ENCODE data around the gene ALPG.
"Not testable (repeated sequence)": the region's sequence is repeated elsewhere in the genome, so short reads cannot be mapped to it uniquely, and the experiment has no call there.

ALPG gene

DNA sequence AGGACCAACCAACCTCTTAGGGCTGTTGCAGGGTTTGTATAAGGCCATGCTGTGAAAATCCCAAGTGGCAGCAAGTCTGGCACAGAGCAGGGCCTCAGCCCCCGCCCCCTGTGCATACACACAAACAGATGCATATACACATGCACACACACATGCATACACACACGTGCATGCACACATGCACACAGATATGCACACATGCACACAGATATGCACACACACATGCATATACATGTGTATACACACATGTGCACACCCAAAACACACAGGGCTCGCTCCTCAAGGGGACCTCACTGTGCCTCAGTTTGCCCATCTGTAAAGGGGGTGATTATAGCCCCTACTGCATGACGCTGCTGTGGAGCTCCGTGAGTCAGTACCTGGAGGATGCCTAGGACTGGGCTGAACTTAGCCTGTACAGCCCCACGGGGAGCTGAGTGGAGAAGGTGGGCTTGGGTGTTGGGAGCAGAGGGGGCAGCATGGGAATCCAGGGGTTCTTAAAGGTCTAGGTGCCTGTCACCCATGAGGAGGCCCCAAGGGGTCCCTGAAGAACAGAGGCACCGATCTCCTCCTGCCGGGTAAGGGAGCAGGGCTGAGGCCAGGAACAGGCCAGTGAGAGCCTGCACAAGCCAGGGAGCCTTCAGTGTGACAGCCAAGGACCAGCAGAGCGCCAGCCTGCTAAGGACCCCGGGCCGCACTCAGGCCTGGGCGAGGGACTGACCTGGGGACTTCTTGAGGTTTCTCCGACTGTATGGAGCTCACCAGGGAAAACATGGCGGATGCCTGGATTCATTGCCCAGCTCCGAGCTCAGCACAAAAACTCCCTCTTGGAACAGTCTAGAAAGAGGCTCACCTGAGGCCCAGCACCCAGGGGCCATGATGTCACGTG lies 25.3 kb downstream of the ALPG start:
- H3K4me3 ChIP-seq (ENCODE audit: low read depth in 1 of 5, low read length in 5 of 5): no peak overlapping the region
- H3K4me1 ChIP-seq (ENCODE audit: control insufficient read depth in 5 of 5, insufficient read depth in 5 of 5, low read length in 5 of 5): no peaks in the 10 kb centered on the region
- H3K36me3 ChIP-seq (ENCODE audit: control insufficient read depth in 5 of 5, insufficient read depth in 5 of 5, low read length in 5 of 5): no peaks in the 10 kb centered on the region
- H3K9ac ChIP-seq (ENCODE audit: low read length in 5 of 5): no peak overlapping the region
- no peaks in the 10 kb centered on the region for H3K9me3 ChIP-seq (ENCODE audit: control insufficient read depth in 5 of 5, low read length in 5 of 5)
- H3K27ac ChIP-seq (ENCODE audit: low read depth, low read length): no peak overlapping the region
- H3K27me3 ChIP-seq (ENCODE audit: control insufficient read depth in 5 of 5, insufficient read depth in 4 of 5, low read length in 5 of 5): peaks cover 0 to 12% (median 5%) of the 10 kb centered on the region in 5 donors

DNA sequence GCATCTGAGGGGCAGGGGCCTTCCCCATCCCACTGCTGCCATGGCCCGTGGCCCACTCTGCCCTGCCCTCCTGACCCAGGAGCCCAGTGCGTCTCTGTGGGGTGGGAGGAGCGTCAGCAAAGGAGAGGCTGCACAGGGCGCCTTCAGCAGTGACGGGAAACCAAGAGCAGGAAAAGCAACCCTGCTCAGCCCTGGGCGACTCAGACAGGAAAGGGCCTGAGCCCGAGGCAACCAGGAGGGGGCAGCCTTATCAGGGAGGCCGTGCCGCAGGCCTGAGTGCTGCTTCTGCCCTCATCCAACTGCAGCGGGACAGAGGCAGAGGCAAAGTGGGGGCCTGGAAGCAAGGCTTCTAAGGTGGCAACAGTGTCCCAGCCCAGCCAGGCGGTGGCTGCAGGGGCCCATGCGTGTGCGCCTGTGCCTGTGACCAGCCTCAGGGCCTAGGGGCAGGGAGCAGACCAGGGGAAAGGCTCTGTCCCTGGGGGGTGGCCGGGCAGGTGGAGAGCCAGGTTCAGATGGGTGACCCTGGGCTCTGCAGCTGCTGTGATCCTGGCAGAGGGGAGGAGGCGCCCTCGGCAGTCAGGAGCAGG lies 26.0 kb downstream of the ALPG start:
- H3K4me1 ChIP-seq (ENCODE audit: control insufficient read depth in 5 of 5, insufficient read depth in 5 of 5, low read length in 5 of 5): no peaks in the 10 kb centered on the region
- H3K27me3 ChIP-seq (ENCODE audit: control insufficient read depth in 5 of 5, insufficient read depth in 4 of 5, low read length in 5 of 5): peaks cover 0 to 12% (median 7%) of the 10 kb centered on the region in 5 donors
- H3K27ac ChIP-seq (ENCODE audit: low read depth, low read length): no peak overlapping the region
- no peak overlapping the region for H3K4me3 ChIP-seq (ENCODE audit: low read depth in 1 of 5, low read length in 5 of 5)
- H3K9ac ChIP-seq (ENCODE audit: low read length in 5 of 5): no peak overlapping the region
- H3K9me3 ChIP-seq (ENCODE audit: control insufficient read depth in 5 of 5, low read length in 5 of 5): no peaks in the 10 kb centered on the region
- no peaks in the 10 kb centered on the region for H3K36me3 ChIP-seq (ENCODE audit: control insufficient read depth in 5 of 5, insufficient read depth in 5 of 5, low read length in 5 of 5)

DNA sequence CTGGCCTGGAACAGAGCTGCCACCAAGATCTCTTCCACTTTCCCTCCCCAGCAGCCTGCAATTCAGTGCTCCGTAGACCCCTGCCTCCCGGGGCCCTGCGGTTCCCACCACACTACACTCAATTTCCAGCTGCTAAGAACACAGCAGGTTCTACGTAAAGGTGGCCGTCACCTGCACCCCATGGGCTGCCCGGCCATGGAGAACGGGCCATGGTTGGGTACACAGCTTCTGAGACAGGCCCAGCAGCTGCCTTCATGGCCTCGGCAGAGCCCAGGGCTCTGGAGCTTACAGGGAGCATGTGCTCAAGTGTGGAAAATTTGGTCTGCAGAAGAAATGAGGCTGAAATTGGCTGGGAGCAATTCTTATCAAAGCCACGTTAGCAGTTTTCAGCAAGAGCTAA lies 27.0 kb downstream of the ALPG start:
- not testable (repeated sequence) for H3K9me3 ChIP-seq (ENCODE audit: control insufficient read depth in 5 of 5, low read length in 5 of 5)

DNA sequence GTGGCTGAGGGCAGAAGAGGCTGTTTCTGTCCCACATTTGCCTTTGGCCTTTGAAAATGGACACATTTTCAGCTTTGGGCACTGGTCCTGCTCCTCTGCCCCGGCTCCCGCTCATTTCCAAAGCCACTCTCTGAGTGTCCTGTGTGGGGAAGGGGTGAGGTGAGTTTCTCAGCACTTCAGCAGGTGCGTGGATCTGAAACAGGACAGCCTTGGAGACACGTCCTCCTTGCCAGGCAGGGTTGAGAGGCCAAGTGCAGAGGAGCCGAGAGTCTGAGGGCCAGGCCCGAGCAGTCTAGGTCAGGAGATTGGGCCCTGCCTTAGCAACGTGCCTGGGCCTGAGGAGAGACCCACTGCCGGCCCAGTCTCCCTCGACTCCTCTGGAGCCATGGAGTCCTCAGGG lies 27.4 kb downstream of the ALPG start:
- Histone ChIP-seq H3K9me3 (ENCODE audit: control insufficient read depth in 5 of 5, low read length in 5 of 5) (no peaks in the 10 kb centered on the region), H3K36me3 (ENCODE audit: control insufficient read depth in 5 of 5, insufficient read depth in 5 of 5, low read length in 5 of 5) (no peaks in the 10 kb centered on the region), H3K4me3 (ENCODE audit: low read depth in 1 of 5, low read length in 5 of 5) (no peak overlapping the region), H3K4me1 (ENCODE audit: control insufficient read depth in 5 of 5, insufficient read depth in 5 of 5, low read length in 5 of 5) (no peaks in the 10 kb centered on the region), H3K27me3 (ENCODE audit: control insufficient read depth in 5 of 5, insufficient read depth in 4 of 5, low read length in 5 of 5) (peaks cover 0 to 15% (median 8%) of the 10 kb centered on the region in 5 donors), H3K9ac (ENCODE audit: low read length in 5 of 5) (no peak overlapping the region), H3K27ac (ENCODE audit: low read depth, low read length) (no peak overlapping the region)

More for the DNA sequence above, 27.0 kb downstream of the ALPG start:
- not testable (repeated sequence) for H3K36me3 ChIP-seq (ENCODE audit: control insufficient read depth in 5 of 5, insufficient read depth in 5 of 5, low read length in 5 of 5); H3K4me1 ChIP-seq (ENCODE audit: control insufficient read depth in 5 of 5, insufficient read depth in 5 of 5, low read length in 5 of 5); H3K4me3 ChIP-seq (ENCODE audit: low read depth in 1 of 5, low read length in 5 of 5); H3K9ac ChIP-seq (ENCODE audit: low read length in 5 of 5); H3K27ac ChIP-seq (ENCODE audit: low read depth, low read length)
- H3K27me3 ChIP-seq (ENCODE audit: control insufficient read depth in 5 of 5, insufficient read depth in 4 of 5, low read length in 5 of 5): peaks cover 0 to 12% (median 7%) of the 10 kb centered on the region in 5 donors

DNA sequence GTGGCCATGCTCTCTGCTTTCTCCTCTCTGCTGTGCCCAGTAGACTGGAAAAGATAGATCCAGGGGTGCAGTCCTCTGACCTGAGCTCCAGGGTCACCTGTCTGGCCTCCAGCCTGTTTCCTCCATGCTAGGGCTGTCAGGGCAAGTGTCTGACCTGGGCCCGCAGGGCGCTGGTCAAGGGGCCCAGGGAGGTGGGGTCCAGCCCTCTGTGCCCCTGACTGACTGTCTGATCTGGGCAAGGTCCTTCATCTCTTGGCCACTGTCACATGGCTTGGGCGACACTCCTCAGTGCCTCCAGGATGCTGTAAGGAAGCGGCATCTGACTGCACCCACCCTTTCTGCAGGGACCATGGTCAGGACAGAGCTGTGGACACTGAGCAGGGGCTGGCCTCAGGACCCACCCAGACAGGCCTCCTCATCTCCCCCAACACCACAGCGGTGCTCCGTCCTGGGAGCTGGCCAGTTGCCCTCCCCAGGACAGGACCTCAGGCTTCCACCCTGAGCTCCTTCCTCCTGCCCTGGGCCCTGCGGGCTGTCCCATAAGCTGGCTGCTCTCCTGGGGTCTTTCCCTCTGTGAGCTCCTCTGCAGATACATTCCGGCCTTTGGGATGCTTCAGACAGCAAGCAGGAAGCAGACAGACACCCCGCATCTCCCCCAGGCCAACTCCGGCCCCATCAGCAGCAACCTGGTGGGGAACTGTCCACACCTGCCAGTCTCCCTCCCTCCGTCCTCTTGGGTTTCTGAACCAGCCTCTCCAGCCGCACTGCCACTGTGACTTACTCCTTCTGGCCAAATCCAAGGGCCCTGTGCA lies 28.1 kb downstream of the ALPG start:
- Histone ChIP-seq H3K4me1 (ENCODE audit: control insufficient read depth in 5 of 5, insufficient read depth in 5 of 5, low read length in 5 of 5) (no peaks in the 10 kb centered on the region), H3K36me3 (ENCODE audit: control insufficient read depth in 5 of 5, insufficient read depth in 5 of 5, low read length in 5 of 5) (no peaks in the 10 kb centered on the region), H3K27ac (ENCODE audit: low read depth, low read length) (no peak overlapping the region), H3K4me3 (ENCODE audit: low read depth in 1 of 5, low read length in 5 of 5) (no peak overlapping the region), H3K9me3 (ENCODE audit: control insufficient read depth in 5 of 5, low read length in 5 of 5) (no peaks in the 10 kb centered on the region), H3K27me3 (ENCODE audit: control insufficient read depth in 5 of 5, insufficient read depth in 4 of 5, low read length in 5 of 5) (peaks cover 0 to 17% (median 8%) of the 10 kb centered on the region in 5 donors), H3K9ac (ENCODE audit: low read length in 5 of 5) (no peak overlapping the region)

DNA sequence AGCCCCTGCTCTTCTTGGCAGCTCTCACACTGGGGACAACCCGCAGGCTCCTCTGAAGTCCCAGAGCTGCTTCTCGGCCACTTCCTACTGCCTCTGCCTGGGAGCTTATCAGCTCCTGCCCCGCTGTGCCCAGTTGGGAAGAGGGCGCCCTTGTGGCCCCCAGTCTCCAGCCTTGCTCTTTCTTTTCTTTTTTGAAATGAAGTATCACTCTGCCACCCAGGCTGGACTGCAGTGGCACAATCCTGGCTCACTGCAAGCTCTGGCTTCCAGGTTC lies 28.7 kb downstream of the ALPG start:
- Histone ChIP-seq H3K9ac (ENCODE audit: low read length in 5 of 5) (no peak overlapping the region), H3K27ac (ENCODE audit: low read depth, low read length) (no peak overlapping the region)

DNA sequence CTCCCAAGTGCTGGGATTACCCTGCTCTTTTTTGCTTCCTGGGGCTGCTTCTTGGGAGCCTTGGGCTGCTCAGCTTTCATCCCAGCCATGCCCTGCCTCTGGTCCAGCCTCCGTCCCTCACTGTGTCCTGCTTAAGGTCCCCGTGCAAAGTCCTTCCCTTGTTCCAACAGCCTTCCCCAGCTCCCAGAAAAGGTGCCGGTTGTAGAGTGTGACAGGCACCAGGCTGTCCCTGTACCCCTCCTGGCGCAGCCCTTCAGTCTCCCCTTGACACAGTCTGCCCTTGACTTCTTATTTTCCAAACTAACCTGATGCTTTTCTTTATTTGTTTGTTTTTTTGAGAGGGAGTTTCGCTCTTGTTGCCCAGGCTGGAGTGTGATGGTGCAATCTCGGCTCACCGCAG lies 29.2 kb downstream of the ALPG start:
- H3K4me1 ChIP-seq (ENCODE audit: control insufficient read depth in 5 of 5, insufficient read depth in 5 of 5, low read length in 5 of 5): no peaks in the 10 kb centered on the region
- no peaks in the 10 kb centered on the region for H3K9me3 ChIP-seq (ENCODE audit: control insufficient read depth in 5 of 5, low read length in 5 of 5)
- H3K4me3 ChIP-seq (ENCODE audit: low read depth in 1 of 5, low read length in 5 of 5): no peak overlapping the region

More for the DNA sequence above, 28.7 kb downstream of the ALPG start:
- Histone ChIP-seq H3K36me3 (ENCODE audit: control insufficient read depth in 5 of 5, insufficient read depth in 5 of 5, low read length in 5 of 5) (no peaks in the 10 kb centered on the region), H3K9me3 (ENCODE audit: control insufficient read depth in 5 of 5, low read length in 5 of 5) (no peaks in the 10 kb centered on the region), H3K27me3 (ENCODE audit: control insufficient read depth in 5 of 5, insufficient read depth in 4 of 5, low read length in 5 of 5) (peaks cover 0 to 17% (median 8%) of the 10 kb centered on the region in 5 donors), H3K4me1 (ENCODE audit: control insufficient read depth in 5 of 5, insufficient read depth in 5 of 5, low read length in 5 of 5) (no peaks in the 10 kb centered on the region), H3K4me3 (ENCODE audit: low read depth in 1 of 5, low read length in 5 of 5) (no peak overlapping the region)

DNA sequence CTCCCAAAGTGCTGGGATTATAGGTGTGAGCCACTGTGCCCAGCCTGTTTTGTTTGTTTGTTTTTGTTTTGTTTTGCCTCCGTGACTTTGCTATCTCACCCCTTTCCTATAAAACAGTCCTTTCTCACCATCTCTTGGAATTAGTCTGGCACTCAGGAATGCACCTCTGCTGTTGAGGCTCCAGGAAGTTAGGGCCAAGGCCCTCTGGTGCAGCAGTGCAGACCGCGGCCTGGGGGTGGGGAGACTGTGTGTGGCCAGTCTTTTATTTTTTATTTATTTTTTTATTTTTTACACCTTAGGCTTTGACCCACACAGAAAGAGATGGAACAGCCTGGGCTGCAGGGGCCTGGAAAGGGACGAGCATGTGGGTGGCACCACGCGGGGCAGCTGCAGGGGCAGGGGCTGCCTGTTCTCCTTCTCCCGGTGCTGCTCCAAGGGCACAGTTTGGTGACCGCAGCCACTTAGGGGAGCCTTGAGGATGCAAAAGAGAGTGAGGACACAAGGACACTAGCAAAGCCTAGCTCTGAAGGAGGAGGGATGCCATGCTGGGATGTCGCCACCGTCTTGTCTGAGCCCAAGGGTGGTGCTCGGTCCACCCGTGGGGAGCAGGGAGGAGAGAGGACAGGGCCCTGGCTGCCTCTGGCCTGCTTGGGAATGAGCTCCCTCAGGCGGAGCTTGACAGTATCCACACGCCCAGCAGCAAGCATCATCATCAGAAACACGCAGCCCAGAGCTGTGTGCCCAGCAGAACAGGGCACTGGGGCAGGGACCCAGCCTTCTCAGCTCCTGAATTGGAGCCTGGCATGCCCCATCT lies 29.9 kb downstream of the ALPG start:
- Histone ChIP-seq H3K4me3 (ENCODE audit: low read depth in 1 of 5, low read length in 5 of 5) (no peak overlapping the region), H3K4me1 (ENCODE audit: control insufficient read depth in 5 of 5, insufficient read depth in 5 of 5, low read length in 5 of 5) (no peaks in the 10 kb centered on the region), H3K36me3 (ENCODE audit: control insufficient read depth in 5 of 5, insufficient read depth in 5 of 5, low read length in 5 of 5) (no peaks in the 10 kb centered on the region), H3K27ac (ENCODE audit: low read depth, low read length) (no peak overlapping the region), H3K27me3 (ENCODE audit: control insufficient read depth in 5 of 5, insufficient read depth in 4 of 5, low read length in 5 of 5) (peaks cover 0 to 21% (median 14%) of the 10 kb centered on the region in 5 donors), H3K9me3 (ENCODE audit: control insufficient read depth in 5 of 5, low read length in 5 of 5) (no peaks in the 10 kb centered on the region), H3K9ac (ENCODE audit: low read length in 5 of 5) (no peak overlapping the region)

More for the DNA sequence above, 29.2 kb downstream of the ALPG start:
- H3K27ac ChIP-seq (ENCODE audit: low read depth, low read length): no peak overlapping the region
- no peaks in the 10 kb centered on the region for H3K36me3 ChIP-seq (ENCODE audit: control insufficient read depth in 5 of 5, insufficient read depth in 5 of 5, low read length in 5 of 5)
- no peak overlapping the region for H3K9ac ChIP-seq (ENCODE audit: low read length in 5 of 5)
- peaks cover 0 to 18% (median 8%) of the 10 kb centered on the region in 5 donors for H3K27me3 ChIP-seq (ENCODE audit: control insufficient read depth in 5 of 5, insufficient read depth in 4 of 5, low read length in 5 of 5)

DNA sequence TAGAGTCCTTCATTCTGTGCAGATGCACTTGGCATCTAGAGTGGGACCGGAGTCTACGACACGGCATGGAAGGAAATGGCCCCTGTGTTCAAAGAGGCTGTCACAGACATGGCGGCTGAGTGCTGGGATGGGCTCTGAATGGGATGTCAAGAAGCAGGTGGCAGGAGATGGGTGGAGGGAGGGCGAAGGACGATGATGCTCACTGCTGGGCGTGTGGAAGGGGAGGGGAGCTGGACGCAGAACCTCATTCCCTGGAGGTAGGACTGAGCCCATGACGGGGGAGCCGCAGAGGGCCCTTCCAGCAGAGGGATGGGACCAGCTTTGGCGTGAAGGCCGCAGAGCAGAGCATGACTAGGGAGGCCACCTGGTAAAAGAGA lies 30.5 kb downstream of the ALPG start:
- no peaks in the 10 kb centered on the region for H3K4me1 ChIP-seq (ENCODE audit: control insufficient read depth in 5 of 5, insufficient read depth in 5 of 5, low read length in 5 of 5)
- H3K36me3 ChIP-seq (ENCODE audit: control insufficient read depth in 5 of 5, insufficient read depth in 5 of 5, low read length in 5 of 5): no peaks in the 10 kb centered on the region
- no peaks in the 10 kb centered on the region for H3K9me3 ChIP-seq (ENCODE audit: control insufficient read depth in 5 of 5, low read length in 5 of 5)
- H3K4me3 ChIP-seq (ENCODE audit: low read depth in 1 of 5, low read length in 5 of 5): no peak overlapping the region
- H3K27me3 ChIP-seq (ENCODE audit: control insufficient read depth in 5 of 5, insufficient read depth in 4 of 5, low read length in 5 of 5): peaks cover 0 to 15% (median 12%) of the 10 kb centered on the region in 5 donors
- no peak overlapping the region for H3K27ac ChIP-seq (ENCODE audit: low read depth, low read length)
- H3K9ac ChIP-seq (ENCODE audit: low read length in 5 of 5): no peak overlapping the region

All from subcutaneous abdominal adipose tissue (tissue), 5 donors.